HG03565 (cell line): ENCODE results near the gene TMC5.
"Not testable (repeated sequence)": the region's sequence is repeated elsewhere in the genome, so short reads cannot be mapped to it uniquely, and the experiment has no call there.

Source experiments
- ATAC-seq: cut with Tn5 transposase; IDR thresholded peaks from one replicate; pipeline ENCODE4 v1.9.1; 2021; ENCODE audit warnings: mild to moderate bottlenecking, moderate library complexity; ENCODE audit not compliant: unreplicated experiment

The TMC5 gene

DNA sequence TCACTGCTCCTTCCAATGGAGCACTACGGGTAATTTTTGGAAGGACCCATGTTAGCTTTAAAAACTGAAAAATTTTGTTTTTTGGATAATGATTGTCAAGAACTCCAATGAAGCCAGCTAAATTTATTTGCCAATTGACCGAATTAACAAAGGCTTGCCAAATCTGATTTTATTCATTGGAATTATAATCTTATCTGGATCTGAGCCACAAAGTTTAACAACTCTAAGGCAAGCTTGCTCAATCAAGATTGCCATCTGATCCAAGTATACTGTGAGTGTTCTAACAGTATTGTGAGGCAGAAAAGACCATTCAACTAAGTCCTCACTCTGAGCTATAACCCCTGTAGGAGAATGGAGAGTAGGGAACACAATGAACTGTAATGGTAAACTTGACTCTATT lies 20.3 kb upstream of the TMC5 start:
- ATAC-seq: not testable (repeated sequence)

DNA sequence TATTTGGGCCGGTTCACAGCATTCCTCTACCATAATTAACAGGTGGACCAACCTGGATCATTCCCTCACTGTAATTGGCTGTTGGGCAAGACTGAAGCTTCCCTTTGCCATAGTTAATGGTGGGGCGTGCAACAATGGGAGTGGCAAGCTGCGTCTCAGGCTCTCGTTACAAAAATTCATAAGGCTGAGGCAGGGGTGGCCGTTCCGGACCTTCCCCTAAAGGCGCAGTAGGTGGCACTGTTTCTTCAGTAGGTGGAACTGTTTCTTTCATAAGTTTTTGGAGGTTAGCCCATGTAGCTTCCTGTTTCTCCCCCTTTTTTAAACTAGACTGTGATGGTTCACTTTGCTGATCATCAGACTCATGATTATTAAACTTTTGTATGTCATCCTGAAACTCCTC lies 17.0 kb upstream of the TMC5 start:
- no peak for ATAC-seq

- ATAC-seq: no peak
These were observed 10.7 kb upstream of the TMC5 start for GRCh38 chr16:19406891-19407491.

- no peak for ATAC-seq
These were observed 7.1 kb upstream of the TMC5 start for GRCh38 chr16:19410435-19411171.

GRCh38 chr16:19411298-19411697 lies 6.4 kb upstream of the TMC5 start:
- no peak for ATAC-seq

DNA sequence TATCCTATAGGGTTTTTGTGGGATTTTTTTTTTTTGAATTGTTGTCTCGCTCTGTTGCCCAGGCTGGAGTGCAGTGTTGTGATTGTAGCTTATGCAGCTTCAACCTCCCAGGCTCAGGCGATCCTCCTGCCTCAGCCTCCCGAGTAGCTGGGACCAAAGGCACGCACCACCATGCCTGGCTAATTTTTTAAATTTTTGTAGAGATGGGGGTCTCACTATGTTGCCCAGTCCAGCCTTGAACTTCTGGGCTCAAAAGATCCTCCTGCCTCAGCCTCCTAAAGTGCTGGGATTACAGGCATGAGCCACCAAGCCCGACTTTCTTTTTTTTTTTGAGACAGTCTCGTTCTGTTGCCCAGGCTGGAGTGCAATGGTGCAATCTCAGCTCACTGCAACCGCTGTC lies 5.6 kb upstream of the TMC5 start:
- ATAC-seq: not testable (repeated sequence)

DNA sequence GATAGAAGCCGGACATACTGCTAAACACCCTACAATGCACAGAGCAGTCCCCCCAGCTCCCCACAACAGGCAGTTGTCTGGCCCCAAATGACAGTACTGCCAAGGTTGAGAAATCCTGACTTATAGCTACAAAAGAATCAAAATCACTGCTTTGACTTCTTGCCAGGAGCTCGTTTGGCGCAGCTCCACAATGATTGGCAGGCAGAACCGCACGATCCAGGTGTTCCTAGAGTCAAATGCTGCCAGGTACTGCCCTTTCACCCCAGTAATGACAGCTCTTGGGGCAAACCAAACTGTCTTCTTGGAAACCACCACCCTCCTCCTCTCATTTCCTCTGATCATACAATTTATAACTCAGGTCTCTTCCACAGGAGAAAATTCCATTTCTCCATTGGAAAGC lies 2.2 kb upstream of the TMC5 start:
- no peak for ATAC-seq

- no peak for ATAC-seq
These were observed 1.8 kb upstream of the TMC5 start for GRCh38 chr16:19415918-19416317.

- ATAC-seq: no peak
These were observed 517 bp downstream of the TMC5 start for GRCh38 chr16:19418200-19418599.

GRCh38 chr16:19419698-19420075 lies 2.0 kb downstream of the TMC5 start:
- no peak for ATAC-seq

DNA sequence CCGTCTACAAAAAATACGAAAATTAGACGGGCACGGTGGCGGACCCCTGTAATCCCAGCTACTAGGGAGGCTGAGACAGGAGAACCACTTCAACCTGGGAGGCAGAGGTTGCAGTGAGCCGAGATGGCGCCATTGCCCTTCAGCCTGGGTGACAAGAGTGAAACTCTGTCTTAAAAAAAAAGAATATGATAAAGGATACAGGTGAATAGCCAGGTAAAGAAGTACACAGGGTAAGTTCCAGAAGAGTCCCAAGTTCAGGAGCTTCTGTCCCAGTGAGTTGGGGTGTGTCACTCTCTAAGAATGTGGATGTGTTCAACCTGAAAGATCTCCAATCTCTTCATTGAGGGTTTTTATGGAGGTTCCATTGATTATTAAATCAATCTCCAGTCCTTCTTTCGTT lies 6.8 kb downstream of the TMC5 start:
- no peak for ATAC-seq

DNA sequence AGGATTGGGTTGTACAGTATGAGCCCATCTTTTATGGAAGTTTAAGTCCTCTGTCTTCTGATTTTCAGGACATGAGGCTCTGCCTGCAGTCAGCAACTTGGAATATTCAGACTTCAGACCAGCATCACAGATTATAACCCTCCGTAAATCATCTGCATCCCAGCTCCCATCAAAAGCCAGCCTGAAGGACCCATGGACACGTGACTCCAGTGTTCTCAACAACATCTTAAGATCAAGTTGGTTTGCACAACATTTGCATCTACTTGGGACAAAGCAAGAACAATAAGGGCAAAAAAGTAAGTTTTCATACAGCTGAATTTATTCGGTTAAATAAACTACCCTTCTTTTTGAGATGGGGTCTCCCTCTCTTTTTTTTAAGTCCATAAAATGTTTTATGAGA lies 12.7 kb downstream of the TMC5 start:
- ATAC-seq: no peak

DNA sequence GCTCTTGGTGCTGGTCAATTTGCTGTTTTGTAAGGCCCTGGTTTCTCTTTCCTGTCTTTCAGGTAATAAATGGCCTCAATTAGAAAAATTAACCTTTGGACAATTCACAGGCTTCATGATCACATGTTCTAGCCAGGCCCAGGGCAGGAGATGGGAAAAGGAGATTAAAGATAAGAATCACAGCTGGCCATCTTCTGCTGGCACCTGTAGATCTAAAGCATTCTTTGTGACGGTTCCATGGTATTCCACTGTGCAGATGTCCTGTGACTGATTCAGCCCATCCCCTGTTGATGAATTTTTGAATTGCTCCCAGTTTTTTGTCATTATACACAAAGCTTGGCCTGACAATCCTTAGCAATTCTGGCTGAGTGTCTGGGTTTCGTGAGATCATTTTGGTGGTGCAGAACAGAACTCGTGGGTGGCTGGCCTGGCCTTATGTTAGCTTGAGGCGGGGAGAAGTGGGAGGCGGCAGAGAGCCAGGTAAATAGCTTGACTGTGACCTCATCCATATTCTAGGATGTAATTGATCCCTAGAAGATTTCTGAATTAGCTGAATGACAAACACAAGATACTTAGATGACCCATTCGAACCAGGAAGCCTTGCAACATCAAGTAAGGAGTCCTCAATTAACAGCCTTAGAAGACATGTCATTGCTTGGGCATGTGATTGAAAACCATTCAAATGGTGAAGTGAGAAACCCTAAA lies 14.1 kb downstream of the TMC5 start:
- no peak for ATAC-seq

DNA sequence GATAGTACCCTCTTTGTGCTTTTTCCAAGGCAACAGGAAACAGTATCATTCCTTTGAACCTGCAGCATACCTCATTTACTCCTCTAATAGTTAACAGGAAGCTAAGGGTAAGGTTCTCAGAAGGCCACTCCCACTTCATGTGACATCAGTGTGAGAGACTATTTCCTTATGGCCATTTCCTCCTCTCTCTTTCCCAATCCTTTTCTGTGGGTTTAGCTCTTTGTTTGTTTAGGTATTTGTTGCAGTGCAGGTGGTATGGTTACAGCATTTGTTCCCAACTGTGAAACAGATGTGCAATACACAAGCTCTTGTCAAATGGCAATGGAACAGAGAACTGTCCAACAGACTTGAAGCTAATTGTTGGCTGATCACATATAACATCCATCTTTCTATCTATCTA lies 14.7 kb downstream of the TMC5 start:
- no peak for ATAC-seq

DNA sequence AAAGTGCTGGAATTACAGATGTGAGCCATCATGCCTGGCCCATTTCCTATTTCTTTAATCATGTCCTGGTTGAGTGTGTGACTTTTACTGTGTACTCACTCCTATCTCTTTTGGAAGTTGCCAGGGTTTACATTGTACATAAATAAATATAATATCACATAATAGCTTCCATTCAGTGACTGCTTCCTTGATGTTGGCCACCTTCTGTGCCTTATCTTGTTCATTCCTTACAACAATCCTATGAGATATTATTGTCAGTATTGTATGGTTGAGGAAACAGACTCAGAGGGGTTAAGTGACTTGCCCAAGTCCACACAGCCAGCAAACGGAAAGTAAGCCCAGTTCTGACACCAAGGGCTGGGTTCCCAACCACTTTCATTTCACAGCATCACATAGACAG lies 16.9 kb downstream of the TMC5 start:
- no peak for ATAC-seq

GRCh38 chr16:19436540-19436939 lies 18.9 kb downstream of the TMC5 start:
- no peak for ATAC-seq

DNA sequence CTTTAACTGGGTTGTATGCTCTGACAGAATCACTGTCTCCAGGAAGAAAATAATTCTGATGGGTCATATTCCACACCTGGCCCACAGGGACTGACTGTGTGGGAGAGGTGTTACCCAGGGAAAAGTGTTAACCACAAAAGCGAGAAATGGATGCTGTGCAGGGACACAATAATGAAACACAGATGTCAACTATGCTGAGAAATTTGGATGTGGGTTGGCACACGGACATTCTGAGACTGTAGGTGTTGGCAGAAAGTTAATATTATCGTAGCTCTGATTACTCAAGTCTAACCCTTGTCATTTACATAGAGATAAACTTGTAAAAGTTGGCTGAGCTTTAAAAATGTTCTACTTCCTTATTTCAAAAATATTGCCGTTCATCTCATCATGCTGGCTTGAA lies 19.6 kb downstream of the TMC5 start:
- ATAC-seq: no peak

DNA sequence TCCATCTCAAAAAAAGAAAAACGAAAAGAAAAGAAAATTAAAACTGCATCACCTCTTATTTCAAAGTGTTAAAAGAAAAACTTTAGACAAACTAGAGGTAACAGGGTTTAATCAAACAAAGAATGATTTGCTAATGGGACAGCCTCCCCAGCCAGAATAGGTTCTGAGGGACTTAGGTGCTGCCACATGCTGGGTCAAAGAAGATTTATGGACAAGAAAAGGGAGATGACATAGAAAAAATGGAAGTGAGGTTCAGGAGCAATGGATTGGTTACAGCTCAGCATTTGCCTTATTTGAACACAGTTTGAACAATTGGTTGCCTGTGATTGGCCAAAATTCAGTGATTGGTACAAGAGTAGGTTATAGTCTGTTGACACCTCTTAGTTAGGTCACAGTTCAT lies 21.1 kb downstream of the TMC5 start:
- ATAC-seq: no peak

- ATAC-seq: no peak
These were observed 21.8 kb downstream of the TMC5 start for GRCh38 chr16:19439483-19439882.

- no peak for ATAC-seq
These were observed 26.0 kb downstream of the TMC5 start for GRCh38 chr16:19443659-19444058.

GRCh38 chr16:19446300-19446846 lies 28.7 kb downstream of the TMC5 start:
- ATAC-seq: no peak

GRCh38 chr16:19446886-19447285 lies 29.2 kb downstream of the TMC5 start:
- no peak for ATAC-seq
